Stimulated activated CD4-positive, alpha-beta T cell treated with anti-CD3 and anti-CD28 coated beads, TNF-alpha, amount 100 ng/mL, for 4 hours (primary cell): ENCODE measurements around the gene HAUS1.
A peak's percentile ranks its signal among the peaks of the same experiment; 100 is the strongest.
"Not testable (repeated sequence)": the region's sequence is repeated elsewhere in the genome, so short reads cannot be mapped to it uniquely, and the experiment has no call there.

ENCODE experiments used
- DNase-seq, 3 experiments: peaks; one replicate each; pipeline ENCODE4 v3.0.0-alpha.2; 2020; ENCODE audit warnings: low read depth in 3 of 3

HAUS1 gene

DNA sequence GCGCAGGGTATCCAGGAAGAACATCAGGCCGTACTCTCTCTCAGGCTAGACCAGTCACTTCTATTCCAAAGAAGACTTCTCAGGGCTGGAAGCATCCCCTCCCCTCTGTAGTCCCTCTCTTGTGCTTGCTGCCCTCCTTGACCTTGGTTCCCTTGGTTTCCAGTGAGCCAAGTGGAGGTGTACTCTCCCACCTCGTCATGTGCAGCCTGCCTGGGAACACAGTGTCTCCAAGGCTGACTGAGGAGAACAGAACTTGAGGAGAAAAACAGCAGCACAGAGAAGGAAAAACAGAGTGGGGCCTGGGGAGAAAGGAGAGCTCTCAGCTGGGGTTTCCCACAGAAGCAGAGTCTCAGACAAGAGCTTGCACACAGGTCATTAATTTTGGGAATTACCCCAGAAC, 52.7 kb downstream of the HAUS1 start:
- no peak for DNase-seq

DNA sequence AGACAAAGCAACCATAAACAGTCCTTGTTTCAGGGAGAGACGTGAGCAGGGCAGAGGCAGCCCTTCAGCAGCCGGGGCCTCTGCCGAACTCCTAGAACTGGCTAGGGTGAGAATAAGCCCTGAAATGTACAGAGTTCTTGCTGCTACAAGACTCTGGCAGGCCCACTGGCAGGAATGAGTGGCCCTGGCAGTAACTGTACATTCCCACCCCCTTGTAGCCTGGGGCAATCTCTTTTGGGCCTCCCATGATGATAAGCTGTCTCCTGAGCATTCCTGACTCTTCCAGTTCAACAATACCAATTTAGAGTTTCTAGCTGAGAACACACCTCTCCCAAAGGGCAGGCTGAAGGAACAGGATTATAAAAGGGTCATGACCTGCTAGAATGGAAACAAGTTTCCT, 54.3 kb downstream of the HAUS1 start:
- no peak for DNase-seq

DNA sequence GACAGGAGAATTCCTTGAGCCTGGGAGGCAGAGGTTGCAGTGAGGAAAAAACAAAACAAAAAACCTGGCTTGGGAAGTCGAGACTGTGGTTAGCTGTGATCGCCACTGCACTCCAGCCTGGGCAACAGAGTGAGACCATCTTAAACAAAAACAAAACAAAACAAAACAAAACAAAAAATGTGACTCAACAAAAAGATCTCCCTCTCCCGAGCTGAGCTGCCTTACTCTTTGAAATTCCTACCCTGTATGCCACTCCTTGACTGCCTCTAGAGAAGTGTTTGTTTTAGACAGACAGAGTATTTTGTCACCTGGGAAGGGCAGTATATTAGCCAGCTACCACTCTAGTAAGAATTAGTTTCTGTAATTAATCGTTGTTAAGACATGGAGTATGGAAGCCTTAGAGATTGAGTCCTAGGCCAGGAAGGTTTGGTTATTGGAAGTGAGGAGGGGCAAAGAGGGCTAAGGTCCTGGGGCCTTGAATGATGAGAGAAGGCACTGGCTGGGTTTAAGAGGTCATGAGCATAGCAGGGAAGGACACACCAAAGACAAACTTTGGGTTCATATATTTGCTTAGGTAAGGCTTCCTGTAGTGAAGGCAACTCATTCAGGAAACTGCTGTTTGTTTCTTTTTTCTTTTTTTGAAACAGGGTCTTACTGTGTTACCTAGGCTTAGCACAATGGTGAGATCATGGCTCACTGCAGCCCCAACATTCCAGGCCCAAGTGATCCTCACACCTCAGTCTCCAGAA, 56.0 kb downstream of the HAUS1 start:
- DNase-seq, result no peak

DNA sequence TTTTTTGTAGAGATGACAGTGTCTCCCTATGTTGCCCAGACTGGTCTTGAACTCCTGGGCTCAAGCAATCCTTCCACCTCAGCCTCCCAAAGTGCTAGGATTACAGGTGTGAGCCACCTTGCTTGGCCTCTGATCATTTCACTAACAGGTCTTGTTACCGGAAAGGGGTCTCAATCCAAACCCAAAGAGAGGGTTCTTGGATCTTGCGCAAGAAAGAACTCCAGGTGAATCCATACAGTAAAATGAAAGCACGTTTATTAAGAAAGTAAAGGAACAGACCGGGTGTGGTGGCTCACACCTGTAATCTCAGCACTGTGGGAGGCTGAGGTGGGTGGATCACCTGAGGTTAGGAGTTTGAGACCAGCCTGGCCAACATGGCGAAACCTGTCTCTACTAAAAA, 56.7 kb downstream of the HAUS1 start:
- DNase-seq, result not testable (repeated sequence)

DNA sequence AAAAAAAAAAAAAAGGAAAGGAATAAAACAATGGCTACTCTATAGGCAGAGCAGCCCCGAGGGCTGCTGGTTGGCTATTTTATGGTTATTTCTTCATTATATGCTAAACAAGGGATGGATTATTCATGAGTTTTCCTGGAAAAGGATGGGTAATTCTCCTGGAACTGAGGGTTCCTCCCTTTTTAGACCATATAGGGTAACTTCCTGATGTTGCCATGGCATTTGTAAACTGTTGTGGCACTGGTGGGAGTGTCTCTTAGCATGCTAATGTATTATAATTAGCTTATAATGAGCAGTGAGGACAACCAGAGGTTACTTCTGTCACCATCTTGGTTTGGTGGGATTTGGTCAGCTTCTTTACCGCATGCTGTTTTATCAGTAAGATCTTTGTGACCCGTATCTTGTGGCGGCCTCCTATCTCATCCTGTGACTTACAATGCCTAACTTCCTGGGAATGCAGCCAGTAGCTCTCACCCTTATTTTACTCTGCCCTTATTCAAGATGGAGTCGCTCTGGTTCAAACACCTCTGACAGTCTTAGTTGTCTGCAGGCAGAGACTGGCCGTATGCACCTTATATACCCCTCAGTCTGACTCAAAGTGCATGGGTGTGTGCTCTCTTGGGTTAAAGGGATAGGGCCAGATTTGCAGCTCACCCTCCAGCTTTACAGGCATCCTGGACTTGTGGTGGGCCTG, 57.7 kb downstream of the HAUS1 start:
- no peak for DNase-seq

DNA sequence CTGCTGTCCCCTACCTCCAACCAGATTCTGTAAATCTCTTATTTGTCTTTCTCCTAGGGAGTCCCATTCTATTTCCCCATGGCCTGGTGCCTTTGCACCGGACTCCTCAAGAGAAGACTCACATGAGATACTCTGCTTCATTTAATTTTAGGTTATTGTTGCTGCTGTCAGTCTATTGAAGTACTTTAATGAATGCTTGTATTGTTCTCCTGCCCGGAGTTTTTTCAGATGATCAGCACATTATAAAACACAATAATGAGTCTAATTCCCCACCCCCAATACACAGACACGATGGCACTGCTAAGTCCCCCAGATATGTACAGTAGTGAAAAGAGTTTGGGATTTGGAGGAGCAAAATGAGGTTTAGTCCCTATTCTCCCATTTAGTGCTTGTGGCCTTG, 58.9 kb downstream of the HAUS1 start:
- no peak for DNase-seq

DNA sequence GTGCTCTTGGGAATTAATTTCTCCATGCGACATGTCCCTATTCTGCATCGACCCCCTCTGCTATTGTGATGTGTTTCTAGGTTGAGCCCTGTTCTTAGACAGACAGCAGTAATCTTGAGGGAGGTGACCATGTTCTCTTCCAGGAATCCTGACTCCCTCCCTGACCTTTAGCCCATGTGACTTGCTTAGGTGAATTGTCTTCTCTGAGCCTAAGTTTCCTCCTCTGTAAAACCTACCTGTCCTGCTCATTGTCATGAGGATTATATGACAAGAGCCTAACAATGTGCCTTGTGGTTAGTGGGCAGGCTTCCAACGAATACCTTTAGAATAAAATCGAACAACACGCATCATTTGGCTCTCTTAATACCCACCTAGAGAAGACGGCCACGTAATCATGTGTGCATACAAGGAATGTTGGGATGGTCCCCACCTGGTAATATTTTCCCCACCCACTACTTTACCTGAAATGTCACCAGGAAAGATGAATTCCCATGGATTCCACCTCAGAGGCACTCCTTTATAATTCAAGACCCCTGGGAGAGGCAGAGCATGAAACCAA, 59.8 kb downstream of the HAUS1 start:
- no peak for DNase-seq

DNA sequence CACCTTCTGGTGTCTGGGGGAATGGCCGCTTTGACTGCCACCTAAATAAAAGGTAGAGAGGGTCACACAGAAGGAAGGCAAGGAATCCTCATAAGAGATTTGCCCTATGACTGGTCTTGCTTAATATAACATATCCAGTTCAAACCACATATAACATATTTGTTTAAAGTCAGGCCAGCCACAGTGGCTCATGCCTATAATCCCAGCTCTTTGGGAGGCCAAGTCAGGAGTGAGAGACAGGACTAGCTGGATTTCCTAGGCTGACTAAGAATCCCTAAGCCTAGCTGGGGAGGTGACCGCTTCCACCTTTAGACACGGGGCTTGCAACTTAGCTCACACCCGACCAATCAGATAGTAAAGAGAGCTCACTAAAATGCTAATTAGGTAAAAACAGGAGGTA, 60.3 kb downstream of the HAUS1 start:
- not testable (repeated sequence) for DNase-seq

DNA sequence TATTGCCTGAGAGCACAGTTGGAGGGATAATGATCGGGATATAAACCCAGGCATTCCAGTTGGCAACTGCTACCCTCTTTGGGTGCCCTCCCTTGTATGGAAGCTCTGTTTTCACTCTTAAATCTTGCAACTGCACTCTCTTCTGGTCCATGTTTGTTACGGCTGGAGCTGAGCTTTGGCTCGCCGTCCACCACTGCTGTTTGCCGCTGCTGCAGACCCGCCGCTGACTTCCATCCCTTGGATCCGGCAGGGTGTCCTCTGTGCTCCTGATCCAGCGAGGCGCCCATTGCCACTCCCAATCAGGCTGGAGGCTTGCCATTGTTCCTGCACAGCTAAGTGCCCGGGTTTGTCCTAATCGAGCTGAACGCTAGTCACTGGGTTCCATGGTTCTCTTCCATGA, 60.7 kb downstream of the HAUS1 start:
- no peak for DNase-seq

DNA sequence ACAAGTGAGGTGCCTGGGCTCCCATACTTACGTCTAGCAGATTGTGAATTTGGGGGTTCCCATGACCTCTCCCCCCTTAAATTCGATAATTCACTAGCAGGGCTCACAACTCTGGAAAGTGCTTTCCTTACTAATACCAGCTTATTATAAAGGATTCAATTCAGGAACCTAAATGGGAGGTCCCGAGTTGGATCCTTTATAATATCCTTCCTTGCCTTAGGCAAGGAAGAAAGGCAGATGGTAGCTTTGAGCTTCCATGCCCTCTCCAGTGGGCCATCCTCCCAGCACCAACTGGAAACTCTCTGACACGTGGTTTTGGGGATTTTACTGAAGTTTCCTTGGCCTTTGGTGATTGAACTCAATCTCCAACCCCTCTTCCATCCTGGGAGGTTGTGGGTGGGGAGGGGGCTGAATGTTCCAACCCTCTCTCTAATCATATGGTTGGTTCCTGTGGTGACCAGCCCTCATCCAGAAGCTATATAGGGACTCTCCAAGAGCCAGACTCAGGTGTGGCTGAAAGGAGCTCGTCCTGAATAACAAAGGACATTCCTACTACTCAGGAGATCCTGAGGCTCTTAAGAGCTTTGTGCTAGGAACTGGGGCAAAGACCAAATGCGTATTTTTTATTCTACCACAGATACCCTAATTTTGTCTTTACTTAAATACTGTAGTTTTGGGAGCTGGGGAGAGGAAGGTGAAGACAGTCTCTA, 62.2 kb downstream of the HAUS1 start:
- DNase-seq, result no peak

DNA sequence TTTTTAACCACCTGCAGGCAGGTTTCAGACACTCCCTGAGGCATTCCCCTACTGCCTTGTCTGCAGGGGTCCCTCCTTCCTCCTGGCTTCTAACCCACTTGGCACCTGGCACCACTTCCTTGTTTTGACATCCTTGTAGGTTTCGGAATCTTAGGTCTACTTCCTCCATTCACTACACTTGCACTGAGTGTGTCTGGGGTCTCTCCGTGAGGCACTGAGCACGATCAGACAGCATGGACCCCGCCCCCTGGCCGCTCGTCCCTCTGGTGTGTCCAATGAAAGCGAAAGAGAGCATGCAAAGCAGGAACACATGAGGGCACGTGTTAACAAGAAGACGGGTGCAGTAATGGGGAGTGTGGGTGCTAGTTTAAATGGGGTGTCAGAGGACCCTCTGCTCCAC, 63.8 kb downstream of the HAUS1 start:
- no peak for DNase-seq

DNA sequence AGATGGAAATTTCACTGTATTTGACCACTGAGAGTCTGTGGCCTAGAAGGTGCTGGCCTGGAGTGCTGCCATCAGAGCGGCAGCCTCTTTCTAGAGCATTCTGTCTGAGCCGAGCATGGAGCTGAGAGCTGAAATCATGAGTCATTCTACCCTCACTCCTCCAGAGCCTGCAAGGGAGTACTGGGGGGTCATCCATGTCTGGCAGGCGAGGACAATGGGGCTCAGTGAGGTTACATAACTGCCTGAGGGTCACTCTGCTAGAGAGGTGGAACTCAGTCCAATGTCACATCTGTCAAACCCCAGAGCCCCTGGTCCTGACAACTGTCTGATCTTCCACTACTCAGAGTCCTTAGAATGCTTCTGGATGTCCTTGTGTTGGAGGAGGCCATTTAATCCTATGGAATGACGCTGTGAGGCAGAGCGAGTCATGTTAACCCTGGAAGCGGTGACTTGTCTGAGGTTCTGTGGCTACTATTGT, 65.3 kb downstream of the HAUS1 start:
- no peak for DNase-seq

DNA sequence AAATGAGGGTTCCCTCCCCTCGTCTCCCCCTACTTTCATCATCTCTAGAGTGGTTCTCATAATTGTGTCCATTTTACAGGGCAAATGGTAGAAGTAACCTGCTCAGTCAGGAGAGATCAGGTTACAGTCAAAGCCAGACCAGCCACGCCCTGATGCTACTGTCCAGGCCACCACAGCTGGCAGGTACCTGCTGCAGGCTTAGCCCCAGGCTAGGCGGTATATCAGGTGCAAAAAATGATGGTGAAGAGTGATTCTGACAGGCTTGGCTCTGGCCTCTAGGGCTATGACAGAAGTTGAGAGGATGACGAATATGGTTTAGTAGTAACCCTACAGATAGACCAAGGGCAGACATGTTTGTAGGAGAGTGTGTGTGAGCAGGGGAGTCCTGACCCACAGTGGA, 67.1 kb downstream of the HAUS1 start:
- no peak for DNase-seq

DNA sequence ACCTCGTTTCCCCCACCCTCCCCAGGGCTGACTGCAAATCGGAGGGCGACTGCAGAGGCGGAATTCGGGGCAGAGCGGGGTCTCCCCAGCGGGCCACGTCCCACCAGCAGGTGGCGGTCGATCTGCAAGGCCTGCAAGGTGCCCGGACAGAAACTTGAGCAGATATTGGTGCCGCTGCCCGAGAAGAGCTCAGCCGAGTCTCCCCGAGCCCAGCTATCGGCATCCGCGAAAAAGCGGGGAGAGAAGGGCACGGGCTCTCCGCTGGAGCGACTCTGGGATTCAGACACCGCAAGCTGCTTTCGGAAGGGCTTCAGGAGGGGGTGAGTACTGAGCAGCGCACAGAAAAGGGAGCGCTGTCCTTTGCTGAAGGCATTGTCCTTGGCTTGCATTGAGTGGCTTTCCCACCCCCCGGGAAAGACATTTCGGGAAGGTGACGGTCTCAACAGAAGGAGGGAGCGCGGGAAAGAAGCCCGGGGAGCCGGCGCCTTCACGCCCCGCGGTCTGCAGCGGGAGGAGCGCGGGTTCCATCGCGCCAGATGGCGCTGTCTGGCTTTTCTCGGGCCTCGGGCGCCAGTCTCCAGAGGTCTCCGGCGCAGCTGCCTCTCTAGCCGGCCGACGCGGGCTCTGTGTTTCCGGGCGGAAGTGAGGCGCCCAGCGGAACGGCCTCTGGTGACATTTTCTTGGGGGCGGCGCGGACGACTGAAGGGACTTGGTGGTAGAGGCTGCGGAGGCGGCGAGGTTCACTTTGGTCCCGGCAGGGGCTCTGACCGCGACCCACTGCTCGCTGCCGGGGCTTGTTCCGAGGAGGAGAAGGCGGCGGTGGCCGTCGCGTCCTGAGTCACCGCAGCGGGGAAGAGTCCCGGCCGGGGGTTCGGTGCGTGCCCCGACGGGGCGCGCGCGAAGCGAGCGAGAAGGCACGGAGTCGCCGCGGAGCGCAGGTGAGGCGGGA, 69.5 kb downstream of the HAUS1 start:
- peak; percentile 87 to 91 (median 90) for DNase-seq

DNA sequence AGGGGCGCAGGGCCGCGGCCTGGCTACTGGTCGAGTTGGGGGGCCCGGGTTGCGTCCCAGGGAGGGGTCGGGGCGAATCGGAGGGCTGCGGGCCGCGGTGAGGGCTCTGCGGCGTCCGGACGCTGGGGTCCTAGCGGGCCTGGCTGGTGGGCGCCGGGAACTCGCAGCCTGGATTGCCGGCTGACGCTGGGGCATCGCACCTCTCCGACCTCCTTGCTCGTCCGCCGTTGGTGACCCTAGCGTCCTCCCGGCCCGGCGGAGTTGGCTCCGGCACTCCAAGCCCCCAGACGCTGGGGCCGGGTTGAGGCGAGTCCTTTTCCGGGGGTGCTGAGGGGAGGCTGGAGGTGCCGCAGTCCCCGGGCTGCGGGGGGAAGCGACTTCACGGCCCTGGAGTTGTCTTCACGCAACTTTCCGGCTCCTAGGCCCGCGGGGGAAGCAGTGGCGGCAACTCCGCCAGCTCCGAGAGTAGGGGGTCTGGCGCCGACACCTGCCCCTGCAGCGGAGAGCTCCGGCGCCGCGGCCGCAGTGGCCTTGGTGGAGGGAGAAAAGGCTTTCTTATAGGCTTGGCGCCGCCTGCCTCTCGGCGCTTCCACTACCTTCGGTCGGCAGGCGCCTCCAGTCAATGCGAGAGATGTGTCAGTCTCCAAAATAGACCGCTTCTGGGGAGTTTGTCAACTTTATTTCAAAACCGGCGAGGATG, 70.3 kb downstream of the HAUS1 start:
- peak in 1 of 3 experiments; percentile 24 for DNase-seq

DNA sequence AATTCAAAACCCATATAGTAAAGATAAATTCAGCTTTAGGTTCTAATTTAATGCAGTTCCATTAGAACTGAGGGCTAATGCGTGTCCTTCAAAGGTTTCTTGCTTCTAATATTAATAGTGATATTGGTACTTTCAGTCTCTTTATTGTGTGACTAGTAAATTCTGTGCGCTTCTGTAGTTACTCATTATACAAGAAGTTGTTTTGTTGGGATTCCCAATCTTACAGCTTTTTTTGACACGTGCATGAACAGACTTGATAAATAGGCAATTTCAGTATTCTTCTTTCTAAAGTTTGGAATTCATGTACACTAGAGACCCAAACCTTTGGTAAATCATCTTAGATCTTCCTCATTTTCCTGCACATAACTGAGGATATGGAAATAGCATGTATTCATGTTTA, 71.8 kb downstream of the HAUS1 start:
- no peak for DNase-seq
